Mesenteric fat pad (tissue), 1 donor: ENCODE measurements around the gene ADAMTS15. TPM values are rescaled to one million over a fixed set of nuclear protein-coding genes. Genes with fewer than 3 reads are reported as not detected.
"Not testable (repeated sequence)": the region's sequence is repeated elsewhere in the genome, so short reads cannot be mapped to it uniquely, and the experiment has no call there.

Experiments used
- DNase-seq: peaks from one replicate; pipeline ENCODE4 v3.0.0-alpha.2; 2020; ENCODE audit warnings: low spot score
- total RNA-seq: library from RNA; stranded (reverse); fragmentation: NEBNext Ultra II Directional; extraction: Animal tissue kit (Norgen Biotek cat#: 25700); gene quantifications from one replicate; pipeline ENCODE4 v1.2.1, GENCODE V29; 2021
- donor health status: DM: yes; HTN: yes; CAD: no.

The ADAMTS15 gene
- total RNA-seq, 1 donor from 2014 or later, result 61.2 TPM

- no peak for DNase-seq
These were observed 13.8 kb upstream of the ADAMTS15 start for GRCh38 chr11:130434521-130435223.

- no peak for DNase-seq
These were observed 12.8 kb upstream of the ADAMTS15 start for GRCh38 chr11:130435671-130436070.

- no peak for DNase-seq
These were observed 12.3 kb upstream of the ADAMTS15 start for GRCh38 chr11:130436171-130436570.

GRCh38 chr11:130437848-130438247, 10.6 kb upstream of the ADAMTS15 start:
- no peak for DNase-seq

- not testable (repeated sequence) for DNase-seq
These were observed 9.9 kb upstream of the ADAMTS15 start for GRCh38 chr11:130438401-130439159.

GRCh38 chr11:130439160-130439519, 9.3 kb upstream of the ADAMTS15 start:
- DNase-seq, result no peak

- DNase-seq, result no peak
These were observed 8.6 kb upstream of the ADAMTS15 start for GRCh38 chr11:130439876-130440275.

- DNase-seq, result no peak
These were observed 6.7 kb upstream of the ADAMTS15 start for GRCh38 chr11:130441719-130442118.

GRCh38 chr11:130442737-130443136, 5.7 kb upstream of the ADAMTS15 start:
- no peak for DNase-seq

- no peak for DNase-seq
These were observed 2.7 kb upstream of the ADAMTS15 start for GRCh38 chr11:130445788-130446187.

- no peak for DNase-seq
These were observed 418 bp upstream of the ADAMTS15 start for GRCh38 chr11:130448039-130448415.

GRCh38 chr11:130449310-130449990, 1.0 kb downstream of the ADAMTS15 start:
- no peak for DNase-seq

GRCh38 chr11:130449996-130450769, 1.7 kb downstream of the ADAMTS15 start:
- DNase-seq, result peak; percentile 96

- no peak for DNase-seq
These were observed 3.0 kb downstream of the ADAMTS15 start for GRCh38 chr11:130451231-130452019.

GRCh38 chr11:130452176-130452575, 3.7 kb downstream of the ADAMTS15 start:
- no peak for DNase-seq

- DNase-seq, result no peak
These were observed 4.5 kb downstream of the ADAMTS15 start for GRCh38 chr11:130452940-130453339.

- DNase-seq, result no peak
These were observed 6.2 kb downstream of the ADAMTS15 start for GRCh38 chr11:130454491-130455252.

- no peak for DNase-seq
These were observed 7.2 kb downstream of the ADAMTS15 start for GRCh38 chr11:130455483-130456127.

- DNase-seq, result no peak
These were observed 7.8 kb downstream of the ADAMTS15 start for GRCh38 chr11:130456286-130456685.
